ENCODE data around the gene FAM3A.

FAM3A gene

DNA sequence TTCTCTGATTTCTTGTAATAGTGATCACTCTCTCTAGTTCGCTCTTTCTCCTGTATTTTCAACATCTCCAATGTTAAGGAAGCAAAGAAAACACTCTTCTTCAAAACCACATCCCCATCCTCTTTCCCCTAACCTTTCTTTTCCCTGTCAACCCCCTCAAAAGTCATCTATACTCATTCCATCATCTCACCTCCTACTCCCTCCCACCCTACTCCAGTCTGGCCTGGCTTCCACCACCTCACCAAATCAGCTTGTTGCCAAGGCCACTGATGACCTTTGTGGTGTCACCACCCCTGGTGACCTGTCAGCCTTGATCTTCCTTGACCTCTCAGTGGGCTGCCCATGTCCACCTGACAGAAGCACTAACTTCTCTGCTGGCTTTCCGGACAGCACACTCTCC lies 2.3 kb downstream of the FAM3A start:
- no peak for DNase-seq
- H3K27me3 Mint-ChIP-seq (ENCODE audit: low read depth, poor library complexity) = peaks cover 2% of the 10 kb centered on the region
- peaks cover 58% of the 10 kb centered on the region for H3K9me3 Mint-ChIP-seq
- H3K4me3 Mint-ChIP-seq = peak overlapping the region; percentile 23
- TF ChIP-seq CTCF (IDR thresholded peaks at IDR 0.05) = no peak
- H3K27ac Mint-ChIP-seq = peak overlapping the region; percentile 41
- peaks cover 53% of the 10 kb centered on the region for H3K4me1 Mint-ChIP-seq
- H3K36me3 Mint-ChIP-seq (ENCODE audit: low read depth) = peaks cover 31% of the 10 kb centered on the region

- Mint-ChIP-seq H3K4me1 (peaks cover 53% of the 10 kb centered on the region), H3K27me3 (ENCODE audit: low read depth, poor library complexity) (peaks cover 2% of the 10 kb centered on the region), H3K27ac (no peak overlapping the region), H3K36me3 (ENCODE audit: low read depth) (peaks cover 35% of the 10 kb centered on the region), H3K9me3 (peaks cover 59% of the 10 kb centered on the region), H3K4me3 (no peak overlapping the region)
- no peak for TF ChIP-seq CTCF (IDR thresholded peaks at IDR 0.05)
- DNase-seq = no peak
Measured at GRCh38 chrX:154512879-154513553, 3.0 kb downstream of the FAM3A start.

DNA sequence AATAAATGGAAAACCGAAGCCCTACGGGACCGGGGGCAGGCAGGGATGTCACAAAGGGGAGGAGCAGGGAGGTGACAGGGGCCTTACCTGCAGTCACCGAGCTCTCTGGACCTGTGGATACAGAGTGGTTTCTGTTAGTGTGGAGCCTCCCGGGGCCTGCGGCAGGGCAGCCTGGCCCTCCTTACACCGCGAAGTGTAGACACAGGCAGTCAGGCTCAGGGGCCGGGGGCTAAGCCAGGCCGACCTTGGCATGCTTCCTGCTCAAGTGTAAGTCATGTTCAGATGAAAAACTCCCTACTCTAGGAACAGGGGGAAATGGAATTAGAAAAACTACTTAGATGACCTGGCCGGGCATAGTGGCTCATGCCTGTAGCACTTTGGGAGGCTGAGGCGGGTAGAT lies 4.3 kb downstream of the FAM3A start:
- Mint-ChIP-seq H3K36me3 (ENCODE audit: low read depth) (peaks cover 35% of the 10 kb centered on the region), H3K9me3 (peaks cover 56% of the 10 kb centered on the region), H3K4me3 (no peak overlapping the region), H3K4me1 (peaks cover 43% of the 10 kb centered on the region), H3K27me3 (ENCODE audit: low read depth, poor library complexity) (peaks cover 2% of the 10 kb centered on the region), H3K27ac (peak overlapping the region; percentile 39)
- TF ChIP-seq CTCF (IDR thresholded peaks at IDR 0.05) = no peak
- DNase-seq = no peak

DNA sequence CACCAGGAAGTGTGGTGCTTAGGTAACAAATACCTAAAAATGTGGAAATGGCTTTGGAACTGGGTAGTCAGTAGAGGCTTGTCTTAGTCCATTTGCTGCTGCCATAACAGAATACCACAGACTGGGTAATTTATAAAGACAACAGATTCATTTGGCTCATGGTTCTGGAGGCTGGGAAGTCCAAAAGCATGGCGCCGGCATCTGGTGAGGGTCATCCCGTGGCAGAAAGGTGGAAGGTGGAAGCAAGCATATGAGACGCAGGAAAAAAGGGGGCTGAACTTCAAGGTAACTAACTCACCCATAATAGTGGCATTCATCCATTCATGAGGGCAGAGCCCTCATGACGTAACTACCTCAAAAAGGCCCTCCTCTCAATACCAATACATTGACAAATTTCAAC lies 6.6 kb downstream of the FAM3A start:
- DNase-seq = no peak
- TF ChIP-seq CTCF (IDR thresholded peaks at IDR 0.05) = no peak
- peaks cover 36% of the 10 kb centered on the region for H3K36me3 Mint-ChIP-seq (ENCODE audit: low read depth)
- no peak overlapping the region for H3K27ac Mint-ChIP-seq
- peaks cover 41% of the 10 kb centered on the region for H3K4me1 Mint-ChIP-seq
- peaks cover 58% of the 10 kb centered on the region for H3K9me3 Mint-ChIP-seq
- H3K4me3 Mint-ChIP-seq = no peak overlapping the region
- H3K27me3 Mint-ChIP-seq (ENCODE audit: low read depth, poor library complexity) = peaks cover 2% of the 10 kb centered on the region

GRCh38 chrX:154508384-154508745 lies 7.7 kb downstream of the FAM3A start:
- peaks cover 55% of the 10 kb centered on the region for H3K9me3 Mint-ChIP-seq

More at GRCh38 chrX:154508384-154508745, 7.7 kb downstream of the FAM3A start:
- DNase-seq = no peak
- peaks cover 2% of the 10 kb centered on the region for H3K27me3 Mint-ChIP-seq (ENCODE audit: low read depth, poor library complexity)
- TF ChIP-seq CTCF (IDR thresholded peaks at IDR 0.05) = no peak
- H3K4me3 Mint-ChIP-seq = no peak overlapping the region
- H3K27ac Mint-ChIP-seq = peak overlapping the region; percentile 29
- peaks cover 28% of the 10 kb centered on the region for H3K36me3 Mint-ChIP-seq (ENCODE audit: low read depth)
- H3K4me1 Mint-ChIP-seq = peaks cover 32% of the 10 kb centered on the region
